NCI-H1048 (cell line): ENCODE results near the gene FAAP100.
A peak's percentile ranks its signal among the peaks of the same experiment; 100 is the strongest.

Experiments used
- DNase-seq: peaks from one replicate; lab custom pipeline; 2025; lab: John Stamatoyannopoulos, UW

FAAP100 gene

GRCh38 chr17:81577278-81578000, 25.3 kb upstream of the FAAP100 start:
- no peak for DNase-seq

GRCh38 chr17:81576621-81577277, 24.6 kb upstream of the FAAP100 start:
- no peak for DNase-seq

- no peak for DNase-seq
These were observed 23.7 kb upstream of the FAAP100 start for GRCh38 chr17:81575836-81576235.

- no peak for DNase-seq
These were observed 22.4 kb upstream of the FAAP100 start for GRCh38 chr17:81574643-81574956.

- no peak for DNase-seq
These were observed 21.9 kb upstream of the FAAP100 start for GRCh38 chr17:81573794-81574642.

GRCh38 chr17:81572563-81573168, 20.5 kb upstream of the FAAP100 start:
- DNase-seq, result no peak

- DNase-seq, result no peak
These were observed 18.8 kb upstream of the FAAP100 start for GRCh38 chr17:81570964-81571363.

GRCh38 chr17:81569986-81570514, 17.9 kb upstream of the FAAP100 start:
- no peak for DNase-seq

- DNase-seq, result no peak
These were observed 16.3 kb upstream of the FAAP100 start for GRCh38 chr17:81568416-81568815.

GRCh38 chr17:81567191-81567590, 15.0 kb upstream of the FAAP100 start:
- no peak for DNase-seq

- DNase-seq, result peak; percentile 27
These were observed 14.4 kb upstream of the FAAP100 start for GRCh38 chr17:81566461-81567126.

GRCh38 chr17:81565231-81565630, 13.1 kb upstream of the FAAP100 start:
- DNase-seq, result no peak

- no peak for DNase-seq
These were observed 12.6 kb upstream of the FAAP100 start for GRCh38 chr17:81564778-81565177.

GRCh38 chr17:81563861-81564586, 11.9 kb upstream of the FAAP100 start:
- DNase-seq, result no peak

GRCh38 chr17:81561494-81561885, 9.3 kb upstream of the FAAP100 start:
- DNase-seq, result no peak

GRCh38 chr17:81558941-81559806, 7.0 kb upstream of the FAAP100 start:
- no peak for DNase-seq

GRCh38 chr17:81558115-81558468, 5.9 kb upstream of the FAAP100 start:
- DNase-seq, result no peak

- no peak for DNase-seq
These were observed 5.3 kb upstream of the FAAP100 start for GRCh38 chr17:81557276-81558114.

GRCh38 chr17:81556863-81557262, 4.7 kb upstream of the FAAP100 start:
- DNase-seq, result no peak
